ENCODE results near the gene KCNB1. TPM values are rescaled to one million over a fixed set of nuclear protein-coding genes. Genes with fewer than 3 reads are reported as not detected.
A peak's percentile ranks its signal among the peaks of the same experiment; 100 is the strongest.

Gene KCNB1
- total RNA-seq, 1 donor from 2014 or later: 2.8 TPM

GRCh38 chr20:49347156-49347555 is 135.3 kb downstream of the KCNB1 start:
- Mint-ChIP-seq H3K4me1 (peaks cover 9% of the 10 kb centered on the region), H3K9me3 (no peaks in the 10 kb centered on the region)

DNA sequence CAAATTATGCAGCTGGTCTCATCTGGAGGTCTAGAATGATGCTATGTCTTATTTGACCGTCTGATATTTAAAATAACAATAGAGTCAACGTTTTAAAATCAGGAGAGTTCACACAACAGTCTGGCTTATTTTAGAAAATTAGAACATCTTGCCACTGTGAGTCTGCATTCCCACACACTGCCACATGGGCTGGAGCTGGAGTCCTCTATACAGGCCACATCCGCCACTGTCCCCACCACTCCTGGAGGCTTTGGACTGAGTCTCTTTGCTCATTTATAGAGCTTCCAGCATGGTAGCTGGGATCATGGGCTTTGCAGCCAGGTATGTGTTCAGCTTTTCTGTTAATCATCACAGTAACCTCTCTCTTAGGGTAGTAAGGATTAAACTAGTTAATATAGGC is 135.8 kb downstream of the KCNB1 start:
- Mint-ChIP-seq H3K36me3 (ENCODE audit: low read depth) (no peaks in the 10 kb centered on the region), H3K9me3 (no peaks in the 10 kb centered on the region), H3K27ac (ENCODE audit: unreplicated experiment) (no peak overlapping the region), H3K4me1 (peaks cover 9% of the 10 kb centered on the region), H3K4me3 (no peak overlapping the region), H3K27me3 (ENCODE audit: low read depth) (peaks cover 20% of the 10 kb centered on the region)
- DNase-seq (ENCODE audit: low read depth, low spot score): no peak
- TF ChIP-seq, protein P1, sequence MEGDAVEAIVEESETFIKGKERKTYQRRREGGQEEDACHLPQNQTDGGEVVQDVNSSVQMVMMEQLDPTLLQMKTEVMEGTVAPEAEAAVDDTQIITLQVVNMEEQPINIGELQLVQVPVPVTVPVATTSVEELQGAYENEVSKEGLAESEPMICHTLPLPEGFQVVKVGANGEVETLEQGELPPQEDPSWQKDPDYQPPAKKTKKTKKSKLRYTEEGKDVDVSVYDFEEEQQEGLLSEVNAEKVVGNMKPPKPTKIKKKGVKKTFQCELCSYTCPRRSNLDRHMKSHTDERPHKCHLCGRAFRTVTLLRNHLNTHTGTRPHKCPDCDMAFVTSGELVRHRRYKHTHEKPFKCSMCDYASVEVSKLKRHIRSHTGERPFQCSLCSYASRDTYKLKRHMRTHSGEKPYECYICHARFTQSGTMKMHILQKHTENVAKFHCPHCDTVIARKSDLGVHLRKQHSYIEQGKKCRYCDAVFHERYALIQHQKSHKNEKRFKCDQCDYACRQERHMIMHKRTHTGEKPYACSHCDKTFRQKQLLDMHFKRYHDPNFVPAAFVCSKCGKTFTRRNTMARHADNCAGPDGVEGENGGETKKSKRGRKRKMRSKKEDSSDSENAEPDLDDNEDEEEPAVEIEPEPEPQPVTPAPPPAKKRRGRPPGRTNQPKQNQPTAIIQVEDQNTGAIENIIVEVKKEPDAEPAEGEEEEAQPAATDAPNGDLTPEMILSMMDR (conservative IDR thresholded peaks at IDR 0.05): no peak

More at GRCh38 chr20:49347156-49347555, 135.3 kb downstream of the KCNB1 start:
- no peak overlapping the region for H3K4me3 Mint-ChIP-seq
- TF ChIP-seq, protein P1 (conservative IDR thresholded peaks at IDR 0.05): no peak
- peak overlapping the region; percentile 25 for H3K27ac Mint-ChIP-seq (ENCODE audit: unreplicated experiment)
- peaks cover 20% of the 10 kb centered on the region for H3K27me3 Mint-ChIP-seq (ENCODE audit: low read depth)
- no peak for DNase-seq (ENCODE audit: low read depth, low spot score)
- H3K36me3 Mint-ChIP-seq (ENCODE audit: low read depth): no peaks in the 10 kb centered on the region

DNA sequence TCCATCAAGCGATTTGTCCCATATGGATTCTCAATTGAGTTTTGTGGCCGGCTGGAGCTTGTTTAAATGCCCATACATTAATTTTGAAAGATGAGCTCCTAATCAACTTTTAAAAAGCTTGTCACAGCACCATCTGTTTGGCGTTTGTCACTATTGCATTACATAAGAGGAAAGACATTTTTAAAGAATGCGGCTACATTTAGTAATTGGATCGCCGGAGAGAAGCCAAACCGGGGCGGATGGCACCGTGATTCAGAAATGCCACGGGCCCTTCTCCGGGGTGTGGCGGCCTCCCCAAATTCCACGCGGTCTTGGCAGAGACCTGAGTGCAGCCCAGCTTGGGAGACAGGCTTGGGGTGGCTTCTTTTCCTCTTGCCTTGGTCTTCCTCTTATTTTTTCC is 136.9 kb downstream of the KCNB1 start:
- Mint-ChIP-seq H3K9me3 (no peaks in the 10 kb centered on the region), H3K36me3 (ENCODE audit: low read depth) (no peaks in the 10 kb centered on the region), H3K27ac (ENCODE audit: unreplicated experiment) (no peak overlapping the region), H3K4me1 (peaks cover 9% of the 10 kb centered on the region), H3K4me3 (no peak overlapping the region), H3K27me3 (ENCODE audit: low read depth) (peaks cover 20% of the 10 kb centered on the region)
- DNase-seq (ENCODE audit: low read depth, low spot score): no peak
- TF ChIP-seq, protein P1 (conservative IDR thresholded peaks at IDR 0.05): no peak

DNA sequence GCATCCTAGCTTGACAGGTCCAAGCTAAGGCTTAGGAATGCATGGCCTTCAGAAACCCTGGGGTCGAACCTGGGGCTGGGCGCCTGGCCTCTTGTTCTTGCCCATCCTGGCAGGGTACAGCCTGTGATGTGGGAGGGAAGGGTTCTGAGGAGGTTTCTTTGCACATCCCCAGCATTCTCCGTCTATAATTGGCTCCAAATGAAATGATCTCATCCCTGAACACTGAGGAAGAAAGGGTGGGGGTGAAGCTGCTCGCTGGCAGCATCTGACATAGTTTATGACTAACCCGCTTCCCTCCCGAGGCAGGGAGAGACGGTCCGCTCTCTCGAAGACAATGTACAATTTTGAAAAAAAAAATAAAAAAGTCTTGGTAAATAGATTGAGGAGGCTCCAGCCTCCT is 137.5 kb downstream of the KCNB1 start:
- no peaks in the 10 kb centered on the region for H3K9me3 Mint-ChIP-seq
- H3K4me3 Mint-ChIP-seq: no peak overlapping the region
- peaks cover 18% of the 10 kb centered on the region for H3K27me3 Mint-ChIP-seq (ENCODE audit: low read depth)
- H3K4me1 Mint-ChIP-seq: peaks cover 9% of the 10 kb centered on the region
- TF ChIP-seq, protein P1 (conservative IDR thresholded peaks at IDR 0.05): no peak
- no peaks in the 10 kb centered on the region for H3K36me3 Mint-ChIP-seq (ENCODE audit: low read depth)
- no peak for DNase-seq (ENCODE audit: low read depth, low spot score)
- H3K27ac Mint-ChIP-seq (ENCODE audit: unreplicated experiment): no peak overlapping the region

DNA sequence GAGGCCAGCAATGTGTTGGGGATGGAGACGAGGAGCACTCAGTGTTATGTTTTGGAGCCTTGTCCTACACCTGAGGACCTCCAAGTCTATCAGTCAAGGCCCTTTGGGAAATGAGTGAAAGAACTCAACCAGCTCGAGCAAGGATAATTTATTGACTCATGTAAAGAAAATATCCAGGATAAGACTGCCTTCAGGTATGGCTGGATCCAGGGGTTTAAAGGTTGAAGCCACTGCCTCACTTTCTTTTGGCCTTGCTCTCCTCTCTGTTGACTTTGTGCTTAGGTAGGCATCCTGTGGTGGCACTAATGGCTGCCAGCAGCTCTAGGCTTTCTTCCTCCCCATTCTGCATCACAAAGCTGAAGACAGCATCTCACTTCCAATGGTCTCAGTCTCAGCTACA is 138.3 kb downstream of the KCNB1 start:
- Mint-ChIP-seq H3K9me3 (no peaks in the 10 kb centered on the region), H3K27ac (ENCODE audit: unreplicated experiment) (no peak overlapping the region), H3K36me3 (ENCODE audit: low read depth) (no peaks in the 10 kb centered on the region), H3K4me3 (no peak overlapping the region), H3K4me1 (peaks cover 9% of the 10 kb centered on the region), H3K27me3 (ENCODE audit: low read depth) (peaks cover 14% of the 10 kb centered on the region)
- TF ChIP-seq, protein P1 (conservative IDR thresholded peaks at IDR 0.05): no peak
- DNase-seq (ENCODE audit: low read depth, low spot score): no peak

- Mint-ChIP-seq H3K27ac (ENCODE audit: unreplicated experiment) (peak overlapping the region; percentile 7), H3K27me3 (ENCODE audit: low read depth) (peaks cover 12% of the 10 kb centered on the region)
- TF ChIP-seq, protein P1 (conservative IDR thresholded peaks at IDR 0.05): no peak
Measured at GRCh38 chr20:49343246-49343645, 139.2 kb downstream of the KCNB1 start.

More at GRCh38 chr20:49343246-49343645, 139.2 kb downstream of the KCNB1 start:
- Mint-ChIP-seq H3K4me3 (no peak overlapping the region), H3K36me3 (ENCODE audit: low read depth) (no peaks in the 10 kb centered on the region), H3K4me1 (peaks cover 9% of the 10 kb centered on the region), H3K9me3 (no peaks in the 10 kb centered on the region)
- no peak for DNase-seq (ENCODE audit: low read depth, low spot score)

All from neural crest cell (in vitro differentiated cells).